DND-41 (cell line): Measurements from ENCODE around the gene PRSS16.
"Not testable (repeated sequence)": the region's sequence is repeated elsewhere in the genome, so short reads cannot be mapped to it uniquely, and the experiment has no call there.

Experiments
- ATAC-seq: fragments of 200-7000 bp; cut with Tn5 transposase; 3 replicates; pipeline ENCODE4 v1.9.1; 2021; ENCODE audit warnings: low read depth; ENCODE audit not compliant: insufficient read depth
- DNase-seq: peaks from one replicate; pipeline ENCODE4 v3.0.0-alpha.2; 2020
- H2AFZ ChIP-seq: 2 replicates; pipeline ENCODE4 v1.6.0; 2012; ENCODE audit warnings: low read depth, low read length
- H3K27ac ChIP-seq: 2 replicates; pipeline ENCODE4 v1.5.1; 2012; ENCODE audit warnings: low read length, inconsistent platforms
- H3K27me3 ChIP-seq: fragments of 200-600 bp; sonication (generic); 2 replicates; pipeline ENCODE4 v1.6.0; 2012; ENCODE audit warnings: low read length, mild to moderate bottlenecking, inconsistent platforms; ENCODE audit not compliant: insufficient read depth, poor library complexity
- H3K36me3 ChIP-seq: 2 replicates; pipeline ENCODE4 v1.5.1; 2012; ENCODE audit warnings: low read length, inconsistent platforms; ENCODE audit not compliant: insufficient read depth
- H3K4me1 ChIP-seq: 2 replicates; pipeline ENCODE4 v1.5.1; 2012; ENCODE audit warnings: mild to moderate bottlenecking, low read length; ENCODE audit not compliant: insufficient read depth
- H3K4me2 ChIP-seq: 2 replicates; pipeline ENCODE4 v1.6.0; 2012; ENCODE audit warnings: mild to moderate bottlenecking, moderate library complexity, low read length, inconsistent platforms; ENCODE audit not compliant: insufficient read depth
- H3K4me3 ChIP-seq, 2 experiments: fragments of 200-600 bp in 1 of 2; shearing (Covaris generic) in 1 of 2; 2 replicates each; pipeline ENCODE4 v1.5.1; 2012 to 2016; ENCODE audit warnings: inconsistent platforms in 2 of 2, low read length in 2 of 2, mild to moderate bottlenecking in 2 of 2, low read depth in 1 of 2, moderate library complexity in 1 of 2
- H3K79me2 ChIP-seq: 2 replicates; pipeline ENCODE4 v1.6.0; 2012; ENCODE audit warnings: low read length, inconsistent platforms; ENCODE audit not compliant: insufficient read depth
- H3K9ac ChIP-seq: 2 replicates; pipeline ENCODE4 v1.6.0; 2012; ENCODE audit warnings: low read depth, mild to moderate bottlenecking, inconsistent platforms, low read length, moderate library complexity
- H3K9me3 ChIP-seq: 2 replicates; pipeline ENCODE4 v1.5.1; 2012; ENCODE audit warnings: low read length, moderate library complexity, mild to moderate bottlenecking, inconsistent platforms; ENCODE audit not compliant: insufficient read depth, severe bottlenecking
- H4K20me1 ChIP-seq: 2 replicates; pipeline ENCODE4 v1.6.0; 2012; ENCODE audit warnings: low read length; ENCODE audit not compliant: insufficient read depth
- EZH2 ChIP-seq: IDR thresholded peaks from 3 replicates; pipeline ENCODE4 v1.6.1; 2012; ENCODE audit warnings: borderline replicate concordance, low read depth, mild to moderate bottlenecking, moderate library complexity, low read length, inconsistent platforms; ENCODE audit not compliant: severe bottlenecking
- TF ChIP-seq, protein P1 (sequence below): IDR thresholded peaks from 2 replicates; pipeline ENCODE4 v1.5.1; 2012; ENCODE audit warnings: borderline replicate concordance, low read length, moderate library complexity, mild to moderate bottlenecking; ENCODE audit not compliant: poor library complexity, severe bottlenecking; ENCODE audit errors: extremely low read depth

Gene PRSS16

DNA sequence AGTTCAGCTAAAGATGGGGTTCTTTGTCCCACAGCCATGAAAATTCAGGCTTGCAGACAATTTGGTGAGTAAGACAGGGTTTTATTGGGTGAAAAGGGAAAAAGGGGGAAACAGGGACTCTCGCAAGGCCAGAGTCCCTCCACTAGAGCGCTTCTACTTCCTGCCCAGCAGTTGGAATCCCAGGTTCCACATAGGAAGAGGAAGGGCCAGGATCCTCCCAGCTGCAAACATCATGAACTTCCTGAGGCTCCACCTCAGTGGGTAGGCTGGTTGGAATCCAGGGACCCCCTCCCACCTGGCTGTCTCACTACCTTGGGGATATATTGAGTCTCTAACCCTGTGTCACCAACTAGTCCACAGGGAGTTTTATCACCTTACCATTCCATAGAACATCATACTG is 39.5 kb upstream of the PRSS16 start:
- no peaks in the 10 kb centered on the region for H4K20me1 ChIP-seq
- H3K36me3 ChIP-seq: no peaks in the 10 kb centered on the region
- no peaks in the 10 kb centered on the region for H3K4me1 ChIP-seq
- no peak overlapping the region for H3K27ac ChIP-seq
- no peak overlapping the region for H3K9ac ChIP-seq
- DNase-seq: no peak
- H3K4me3 ChIP-seq: no peak overlapping the region
- H3K4me2 ChIP-seq: no peak overlapping the region
- H2AFZ ChIP-seq: no peak overlapping the region
- peaks cover 12% of the 10 kb centered on the region for H3K27me3 ChIP-seq
- no peaks in the 10 kb centered on the region for H3K79me2 ChIP-seq
- TF ChIP-seq, protein P1, sequence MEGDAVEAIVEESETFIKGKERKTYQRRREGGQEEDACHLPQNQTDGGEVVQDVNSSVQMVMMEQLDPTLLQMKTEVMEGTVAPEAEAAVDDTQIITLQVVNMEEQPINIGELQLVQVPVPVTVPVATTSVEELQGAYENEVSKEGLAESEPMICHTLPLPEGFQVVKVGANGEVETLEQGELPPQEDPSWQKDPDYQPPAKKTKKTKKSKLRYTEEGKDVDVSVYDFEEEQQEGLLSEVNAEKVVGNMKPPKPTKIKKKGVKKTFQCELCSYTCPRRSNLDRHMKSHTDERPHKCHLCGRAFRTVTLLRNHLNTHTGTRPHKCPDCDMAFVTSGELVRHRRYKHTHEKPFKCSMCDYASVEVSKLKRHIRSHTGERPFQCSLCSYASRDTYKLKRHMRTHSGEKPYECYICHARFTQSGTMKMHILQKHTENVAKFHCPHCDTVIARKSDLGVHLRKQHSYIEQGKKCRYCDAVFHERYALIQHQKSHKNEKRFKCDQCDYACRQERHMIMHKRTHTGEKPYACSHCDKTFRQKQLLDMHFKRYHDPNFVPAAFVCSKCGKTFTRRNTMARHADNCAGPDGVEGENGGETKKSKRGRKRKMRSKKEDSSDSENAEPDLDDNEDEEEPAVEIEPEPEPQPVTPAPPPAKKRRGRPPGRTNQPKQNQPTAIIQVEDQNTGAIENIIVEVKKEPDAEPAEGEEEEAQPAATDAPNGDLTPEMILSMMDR: no peak
- TF ChIP-seq EZH2: no peak
- ATAC-seq: no peak
- H3K9me3 ChIP-seq: no peaks in the 10 kb centered on the region

DNA sequence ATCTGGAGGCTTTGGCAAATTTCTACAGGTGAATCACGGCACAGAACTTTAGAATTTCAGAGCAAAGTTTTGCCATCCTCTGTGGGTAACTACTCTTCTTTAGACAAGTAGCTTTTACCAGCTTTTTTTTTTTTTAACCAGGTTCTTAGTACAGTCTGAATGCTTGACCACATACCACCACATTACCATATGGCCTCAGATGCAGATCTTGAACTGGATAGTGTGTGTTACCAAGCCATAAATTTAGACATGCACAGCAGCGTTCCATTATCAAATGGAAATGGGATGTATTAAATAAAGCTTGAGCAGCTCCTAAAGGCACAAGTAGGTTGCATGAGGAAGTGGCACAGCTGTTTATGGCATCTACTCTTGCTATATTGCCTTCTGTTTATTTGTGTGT is 38.3 kb upstream of the PRSS16 start:
- Histone ChIP-seq H4K20me1 (no peaks in the 10 kb centered on the region), H3K4me1 (no peaks in the 10 kb centered on the region), H2AFZ (no peak overlapping the region), H3K27me3 (peaks cover 12% of the 10 kb centered on the region), H3K36me3 (no peaks in the 10 kb centered on the region), H3K4me2 (no peak overlapping the region), H3K9me3 (no peaks in the 10 kb centered on the region), H3K4me3 (no peak overlapping the region), H3K79me2 (no peaks in the 10 kb centered on the region), H3K27ac (no peak overlapping the region), H3K9ac (no peak overlapping the region)
- no peak for TF ChIP-seq EZH2
- TF ChIP-seq, protein P1: no peak
- ATAC-seq (no peak), DNase-seq (no peak)

DNA sequence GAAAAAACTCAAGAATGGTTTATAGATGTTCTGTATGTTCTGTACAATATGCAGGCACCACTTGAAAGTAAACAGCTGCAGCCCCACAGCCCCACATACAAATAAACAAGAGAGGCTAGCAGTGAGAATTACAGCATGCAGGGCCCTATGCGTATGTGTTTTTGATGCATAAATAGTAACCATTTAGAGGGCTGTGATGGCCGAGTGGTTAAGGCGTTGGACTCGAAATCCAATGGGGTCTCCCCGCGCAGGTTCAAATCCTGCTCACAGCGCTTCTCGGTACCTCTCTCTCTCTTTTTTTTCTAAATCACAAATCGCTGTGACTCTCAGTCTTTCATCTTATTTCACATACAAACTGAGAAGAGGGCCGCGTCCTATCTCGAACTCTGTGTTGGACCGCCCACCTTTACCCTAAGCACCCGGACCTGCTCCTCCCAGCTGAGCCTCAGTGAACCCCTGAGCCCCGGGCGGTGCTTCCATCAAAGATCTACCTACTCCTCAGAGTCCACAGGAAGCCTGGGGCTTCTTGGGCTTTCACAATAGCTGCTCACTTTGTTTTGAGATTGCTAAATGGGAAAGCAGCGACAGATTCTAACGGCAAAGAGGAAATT is 37.7 kb upstream of the PRSS16 start:
- Histone ChIP-seq H3K9me3 (no peaks in the 10 kb centered on the region), H3K27me3 (peaks cover 12% of the 10 kb centered on the region), H4K20me1 (no peaks in the 10 kb centered on the region), H2AFZ (no peak overlapping the region), H3K9ac (no peak overlapping the region), H3K4me2 (no peak overlapping the region), H3K36me3 (no peaks in the 10 kb centered on the region), H3K27ac (no peak overlapping the region), H3K4me3 (no peak overlapping the region), H3K79me2 (no peaks in the 10 kb centered on the region), H3K4me1 (no peaks in the 10 kb centered on the region)
- TF ChIP-seq, protein P1: no peak
- no peak for TF ChIP-seq EZH2
- ATAC-seq (no peak), DNase-seq (no peak)

DNA sequence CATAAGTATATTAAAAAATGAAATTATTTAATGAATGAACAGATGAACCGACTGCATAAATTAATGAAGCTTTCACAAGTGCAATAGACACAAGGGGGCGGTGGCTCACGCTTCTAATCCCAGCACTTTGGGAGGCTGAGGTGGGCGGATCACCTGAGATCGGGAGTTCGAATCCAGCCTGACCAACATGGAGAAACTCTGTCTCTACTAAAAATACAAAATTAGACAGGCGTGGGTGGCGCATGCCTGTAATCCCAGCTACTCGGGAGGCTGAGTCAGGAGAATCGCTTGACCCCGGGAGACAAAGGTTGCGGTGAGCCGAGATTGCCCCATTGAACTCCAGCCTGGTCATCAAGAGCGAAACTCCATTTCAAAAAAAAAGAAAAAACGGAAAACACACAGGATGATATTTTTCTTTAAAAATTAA is 34.4 kb upstream of the PRSS16 start:
- H4K20me1 ChIP-seq, H3K79me2 ChIP-seq, H3K27ac ChIP-seq, H3K9ac ChIP-seq, H2AFZ ChIP-seq, DNase-seq, H3K27me3 ChIP-seq, H3K4me2 ChIP-seq, H3K4me1 ChIP-seq, H3K36me3 ChIP-seq, H3K9me3 ChIP-seq, H3K4me3 ChIP-seq, ATAC-seq: not testable (repeated sequence)
